ENCODE data around the gene PRELID3B. TPM values are rescaled to one million over a fixed set of nuclear protein-coding genes. Genes with fewer than 3 reads are reported as not detected.

The PRELID3B gene
- total RNA-seq, 4 donors from 2014 or later: 19.2 to 34.5 (median 23.1) TPM

DNA sequence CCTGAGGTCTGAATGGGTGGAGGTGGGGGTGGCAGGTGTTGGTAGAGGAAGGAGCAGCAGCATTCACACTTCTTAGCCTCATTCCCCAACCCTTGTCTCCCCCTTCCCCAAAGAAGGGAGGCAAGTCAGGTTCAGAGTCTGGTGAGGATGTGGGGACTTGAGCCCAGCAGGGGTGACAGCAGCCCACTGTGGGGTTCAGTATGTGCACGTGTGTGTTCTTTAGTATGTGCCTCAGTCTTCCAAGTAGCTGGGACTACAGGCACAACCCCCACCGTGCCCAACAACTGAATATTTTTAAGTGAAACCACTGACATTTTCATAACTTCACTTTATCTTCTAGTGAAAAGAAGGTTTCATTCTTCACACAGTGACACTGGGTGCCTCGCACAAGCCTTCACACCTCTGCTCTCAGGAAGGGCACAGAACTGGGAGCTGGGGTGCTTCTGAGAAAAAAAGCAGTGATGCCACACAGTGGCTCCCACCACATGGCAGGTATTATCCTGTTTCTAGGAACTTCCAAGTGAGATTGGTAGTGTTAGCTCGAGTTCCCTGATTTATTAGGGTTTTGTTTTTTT is 33.4 kb upstream of the PRELID3B start:
- WGBS, 2 donors: 61 to 66% methylated on average over 4 of the region's 4 CpGs
- peaks cover 0 to 6% of the 10 kb centered on the region in 2 donors for H3K27me3 ChIP-seq
- no peak overlapping the region for H3K27ac ChIP-seq
- TF ChIP-seq, protein P1, sequence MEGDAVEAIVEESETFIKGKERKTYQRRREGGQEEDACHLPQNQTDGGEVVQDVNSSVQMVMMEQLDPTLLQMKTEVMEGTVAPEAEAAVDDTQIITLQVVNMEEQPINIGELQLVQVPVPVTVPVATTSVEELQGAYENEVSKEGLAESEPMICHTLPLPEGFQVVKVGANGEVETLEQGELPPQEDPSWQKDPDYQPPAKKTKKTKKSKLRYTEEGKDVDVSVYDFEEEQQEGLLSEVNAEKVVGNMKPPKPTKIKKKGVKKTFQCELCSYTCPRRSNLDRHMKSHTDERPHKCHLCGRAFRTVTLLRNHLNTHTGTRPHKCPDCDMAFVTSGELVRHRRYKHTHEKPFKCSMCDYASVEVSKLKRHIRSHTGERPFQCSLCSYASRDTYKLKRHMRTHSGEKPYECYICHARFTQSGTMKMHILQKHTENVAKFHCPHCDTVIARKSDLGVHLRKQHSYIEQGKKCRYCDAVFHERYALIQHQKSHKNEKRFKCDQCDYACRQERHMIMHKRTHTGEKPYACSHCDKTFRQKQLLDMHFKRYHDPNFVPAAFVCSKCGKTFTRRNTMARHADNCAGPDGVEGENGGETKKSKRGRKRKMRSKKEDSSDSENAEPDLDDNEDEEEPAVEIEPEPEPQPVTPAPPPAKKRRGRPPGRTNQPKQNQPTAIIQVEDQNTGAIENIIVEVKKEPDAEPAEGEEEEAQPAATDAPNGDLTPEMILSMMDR (IDR thresholded peaks at IDR 0.05): no peak
- no peak for TF ChIP-seq POLR2A (IDR thresholded peaks at IDR 0.05)
- no peak for TF ChIP-seq EP300 (IDR thresholded peaks at IDR 0.05)
- no peaks in the 10 kb centered on the region for H3K4me1 ChIP-seq
- no peaks in the 10 kb centered on the region for H3K9me3 ChIP-seq
- H3K36me3 ChIP-seq: no peaks in the 10 kb centered on the region
- H3K4me3 ChIP-seq: no peak overlapping the region
- DNase-seq (ENCODE audit: low spot score in 2 of 2): no peak

DNA sequence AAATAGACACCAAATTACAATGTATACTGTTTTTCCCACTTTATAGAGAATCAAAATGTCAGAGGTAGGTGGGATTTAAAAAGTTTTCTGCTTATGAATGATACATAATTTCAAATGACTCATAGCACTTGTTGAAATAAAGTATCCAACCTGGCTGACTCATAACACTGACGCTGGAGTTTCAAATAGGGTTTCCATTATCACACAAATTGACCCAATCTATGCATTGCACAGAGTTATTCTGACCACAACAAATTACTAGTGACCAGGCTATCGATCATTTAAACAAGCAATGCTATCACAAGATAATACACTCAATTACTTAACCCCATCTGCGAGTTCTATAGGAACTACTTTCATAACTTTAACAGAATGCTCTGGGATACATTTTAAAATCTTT is 31.9 kb upstream of the PRELID3B start:
- no peaks in the 10 kb centered on the region for H3K4me1 ChIP-seq
- H3K27me3 ChIP-seq: peaks cover 0 to 6% of the 10 kb centered on the region in 2 donors
- H3K36me3 ChIP-seq: no peaks in the 10 kb centered on the region
- no peaks in the 10 kb centered on the region for H3K9me3 ChIP-seq
- H3K27ac ChIP-seq: no peak overlapping the region
- 64 to 68% methylated on average over 3 of the region's 3 CpGs for WGBS, 2 donors
- TF ChIP-seq, protein P1 (IDR thresholded peaks at IDR 0.05): no peak
- TF ChIP-seq EP300 (IDR thresholded peaks at IDR 0.05): no peak
- TF ChIP-seq POLR2A (IDR thresholded peaks at IDR 0.05): no peak
- DNase-seq (ENCODE audit: low spot score in 2 of 2): no peak
- H3K4me3 ChIP-seq: no peak overlapping the region

DNA sequence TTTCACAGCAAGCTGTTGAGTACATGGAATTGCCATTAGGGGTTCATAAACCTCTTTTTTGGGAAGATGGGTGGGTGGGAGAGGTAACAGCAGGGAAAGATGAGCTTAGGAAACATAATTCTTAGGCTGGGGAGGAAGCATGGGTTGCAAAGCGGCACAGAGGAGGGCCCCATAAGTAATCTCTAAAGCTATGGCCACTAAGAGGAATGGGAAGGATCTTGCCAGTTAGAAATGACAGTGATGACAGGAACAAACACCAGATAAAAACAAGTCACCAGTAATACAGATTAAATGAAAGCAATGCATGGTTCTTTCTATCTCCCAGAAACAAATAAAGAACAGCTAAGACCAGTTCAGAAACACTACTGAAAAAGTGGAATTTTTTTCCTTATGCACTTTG is 31.0 kb upstream of the PRELID3B start:
- H3K36me3 ChIP-seq: no peaks in the 10 kb centered on the region
- no peak overlapping the region for H3K27ac ChIP-seq
- H3K4me1 ChIP-seq: no peaks in the 10 kb centered on the region
- WGBS, 2 donors: 89 to 90% methylated on average over 1 of the region's 1 CpG
- no peaks in the 10 kb centered on the region for H3K9me3 ChIP-seq
- peaks cover 0 to 6% of the 10 kb centered on the region in 2 donors for H3K27me3 ChIP-seq
- no peak for TF ChIP-seq EP300 (IDR thresholded peaks at IDR 0.05)
- no peak for TF ChIP-seq POLR2A (IDR thresholded peaks at IDR 0.05)
- DNase-seq (ENCODE audit: low spot score in 2 of 2): no peak
- no peak overlapping the region for H3K4me3 ChIP-seq

DNA sequence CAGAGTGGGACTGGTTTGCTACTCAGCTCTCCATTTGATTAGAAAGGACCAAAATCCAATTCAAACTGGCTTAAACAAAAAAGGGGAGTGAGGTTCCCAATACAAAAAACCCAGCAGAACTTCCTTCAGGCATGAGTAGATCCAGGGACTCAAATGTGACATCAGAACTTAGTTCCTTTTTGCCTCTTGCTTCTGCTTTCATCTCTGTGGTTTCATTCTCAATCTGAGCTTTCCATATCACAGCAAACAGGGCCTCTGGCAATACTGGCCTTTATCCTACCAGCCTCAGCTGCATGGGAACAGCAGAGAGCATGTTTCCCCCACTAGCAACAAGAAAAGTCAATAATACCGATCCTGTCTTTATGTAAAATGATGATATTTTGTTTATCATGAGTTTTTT is 28.6 kb upstream of the PRELID3B start:
- Histone ChIP-seq H3K4me1 (no peaks in the 10 kb centered on the region), H3K27ac (no peak overlapping the region), H3K27me3 (no peaks in the 10 kb centered on the region), H3K36me3 (no peaks in the 10 kb centered on the region), H3K4me3 (no peak overlapping the region), H3K9me3 (no peaks in the 10 kb centered on the region)
- WGBS, 2 donors: 80 to 81% methylated on average over 1 of the region's 1 CpG
- DNase-seq (ENCODE audit: low spot score in 2 of 2): no peak
- TF ChIP-seq EP300 (IDR thresholded peaks at IDR 0.05): no peak
- no peak for TF ChIP-seq POLR2A (IDR thresholded peaks at IDR 0.05)
- TF ChIP-seq, protein P1 (IDR thresholded peaks at IDR 0.05): no peak

DNA sequence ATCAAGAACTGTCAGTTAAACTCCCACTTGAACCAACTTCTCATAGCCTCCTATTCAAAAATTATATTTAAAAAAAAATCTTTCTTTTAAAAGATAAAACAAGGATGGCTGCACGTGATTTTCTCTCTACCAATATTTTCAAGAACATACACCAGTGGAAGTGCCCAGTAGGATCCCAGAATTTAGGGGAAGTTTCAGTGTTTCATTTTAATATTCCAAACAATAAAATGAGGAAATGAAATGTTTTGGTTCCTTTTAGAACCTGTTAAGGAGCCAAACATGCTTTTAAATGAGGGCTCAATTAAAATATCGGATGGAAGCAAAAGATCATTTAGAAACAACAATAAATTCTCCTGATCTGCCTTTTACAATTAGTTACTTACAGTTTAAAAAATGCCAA is 26.4 kb upstream of the PRELID3B start:
- no peak for DNase-seq (ENCODE audit: low spot score in 2 of 2)
- TF ChIP-seq EP300 (IDR thresholded peaks at IDR 0.05) (no peak), POLR2A (IDR thresholded peaks at IDR 0.05) (no peak)
- TF ChIP-seq, protein P1 (IDR thresholded peaks at IDR 0.05): no peak
- 37 to 54% methylated on average over 2 of the region's 2 CpGs for WGBS, 2 donors
- Histone ChIP-seq H3K9me3 (no peaks in the 10 kb centered on the region), H3K27me3 (no peaks in the 10 kb centered on the region), H3K36me3 (no peaks in the 10 kb centered on the region), H3K4me1 (no peaks in the 10 kb centered on the region), H3K4me3 (no peak overlapping the region), H3K27ac (no peak overlapping the region)

DNA sequence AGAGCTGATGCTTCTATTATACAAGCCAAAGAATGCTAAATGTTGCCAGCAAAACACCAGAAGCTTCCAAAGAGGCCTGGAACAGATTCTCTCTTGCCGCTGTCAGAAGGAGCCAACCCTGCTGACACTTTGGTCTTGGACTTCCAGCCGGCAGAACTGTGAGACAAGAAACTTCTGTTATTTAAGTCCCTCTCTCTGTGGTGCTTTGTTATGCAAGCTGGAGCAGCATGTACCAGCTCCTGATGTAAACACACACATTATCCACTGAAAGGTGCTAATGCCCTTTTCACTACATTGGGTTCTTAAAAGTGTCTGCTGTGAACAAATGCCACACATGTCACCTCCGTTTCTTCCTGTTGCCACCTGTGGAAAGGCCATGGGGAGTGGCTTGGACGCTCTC is 25.9 kb upstream of the PRELID3B start:
- Histone ChIP-seq H3K4me3 (no peak overlapping the region), H3K27ac (no peak overlapping the region), H3K36me3 (no peaks in the 10 kb centered on the region), H3K27me3 (no peaks in the 10 kb centered on the region), H3K9me3 (no peaks in the 10 kb centered on the region), H3K4me1 (peaks cover 0 to 4% (median 0%) of the 10 kb centered on the region in 4 donors)
- WGBS, 2 donors: 70 to 79% methylated on average over 4 of the region's 4 CpGs
- no peak for TF ChIP-seq POLR2A (IDR thresholded peaks at IDR 0.05)
- TF ChIP-seq, protein P1 (IDR thresholded peaks at IDR 0.05): no peak
- no peak for TF ChIP-seq EP300 (IDR thresholded peaks at IDR 0.05)
- DNase-seq (ENCODE audit: low spot score in 2 of 2): no peak
